Measurements from ENCODE around the gene ITPR3. TPM values are rescaled to one million over a fixed set of nuclear protein-coding genes. Genes with fewer than 3 reads are reported as not detected.

Gene ITPR3
- total and polyA plus RNA-seq, 2 donors (not counting 3 experiments of a cell fraction or from before 2014, with no cell fraction given): 28.8 to 52.2 TPM

DNA sequence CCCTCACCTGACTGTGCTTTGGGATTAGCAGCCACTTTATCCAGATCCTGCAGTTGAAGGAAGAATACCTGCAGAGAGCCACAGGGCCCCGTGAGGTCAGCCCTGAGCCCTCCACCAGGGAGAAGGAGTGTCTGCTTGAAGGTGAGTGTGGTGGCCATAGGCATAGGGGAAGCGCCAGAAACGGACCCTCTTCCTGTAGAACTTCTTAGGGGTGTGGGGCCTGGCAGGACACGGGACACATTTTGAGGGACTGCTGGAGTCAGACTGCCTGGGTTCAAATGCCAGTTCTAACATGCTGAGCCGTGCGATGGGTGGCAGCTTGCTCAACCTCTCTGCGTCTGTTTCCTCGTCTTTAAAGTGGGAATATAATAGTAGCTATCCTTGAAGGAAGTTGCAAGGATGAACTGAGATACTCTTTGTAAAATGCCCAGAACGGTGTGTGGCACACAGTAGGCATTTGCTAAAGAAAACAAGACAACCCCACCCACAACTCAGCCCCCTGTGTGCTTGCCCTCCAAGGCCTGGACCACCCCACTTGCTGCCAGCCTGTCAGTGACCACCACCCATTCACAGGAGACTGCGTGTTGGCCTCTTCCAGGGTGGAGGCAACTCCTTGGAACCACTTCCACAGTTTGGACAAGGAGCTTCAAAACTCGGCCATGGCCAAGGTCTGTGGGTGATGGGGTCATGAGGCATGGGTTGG, 36.3 kb upstream of the ITPR3 start:
- no peak overlapping the region for H3K4me3 ChIP-seq (replicated peaks in 1 of 3; ENCODE audit: insufficient read depth in 1 of 3, low read depth in 1 of 3, low read length in 3 of 3)
- ChIA-PET CTCF (interaction anchor here (0.6 to 7.0 kb wide), 13 partner anchors 13 to 443 kb away, joined by 3 to 97 read pairs (median 3); no protein-coding TSS in a partner anchor), POLR2A (no interaction called here)
- H3K27me3 ChIP-seq (ENCODE audit: control insufficient read depth in 2 of 2, insufficient read depth in 2 of 2, low read length in 2 of 2): no peaks in the 10 kb centered on the region
- intact Hi-C loops (cut with micrococcal nuclease): loop anchor here (1.0 to 2.0 kb wide), 5 partner anchors 88 to 570 kb away; no protein-coding TSS in a partner anchor
- TF ChIP-seq GATA2 (IDR thresholded peaks at IDR 0.05; ENCODE audit: insufficient read depth, insufficient read length, low read depth, low read length) (no peak), POLR2AphosphoS5 (IDR thresholded peaks at IDR 0.05; ENCODE audit: insufficient read depth, low read depth, low read length) (no peak), FOS (IDR thresholded peaks at IDR 0.05; ENCODE audit: borderline replicate concordance, insufficient read depth, low read length) (no peak), MYC (IDR thresholded peaks at IDR 0.05; ENCODE audit: low read depth, low read length) (no peak), POLR2A (IDR thresholded peaks at IDR 0.05; ENCODE audit: low read depth, low read length) (no peak), JUN (IDR thresholded peaks at IDR 0.05; ENCODE audit: borderline replicate concordance, insufficient read depth, insufficient read length, low read depth) (no peak), EZH2 (IDR thresholded peaks at IDR 0.05; ENCODE audit: borderline replicate concordance, low read depth, low read length, severe bottlenecking) (no peak)
- TF ChIP-seq, protein P1, sequence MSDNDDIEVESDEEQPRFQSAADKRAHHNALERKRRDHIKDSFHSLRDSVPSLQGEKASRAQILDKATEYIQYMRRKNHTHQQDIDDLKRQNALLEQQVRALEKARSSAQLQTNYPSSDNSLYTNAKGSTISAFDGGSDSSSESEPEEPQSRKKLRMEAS (IDR thresholded peaks at IDR 0.05; ENCODE audit: insufficient read depth, insufficient read length): no peak
- TF ChIP-seq, protein P2, sequence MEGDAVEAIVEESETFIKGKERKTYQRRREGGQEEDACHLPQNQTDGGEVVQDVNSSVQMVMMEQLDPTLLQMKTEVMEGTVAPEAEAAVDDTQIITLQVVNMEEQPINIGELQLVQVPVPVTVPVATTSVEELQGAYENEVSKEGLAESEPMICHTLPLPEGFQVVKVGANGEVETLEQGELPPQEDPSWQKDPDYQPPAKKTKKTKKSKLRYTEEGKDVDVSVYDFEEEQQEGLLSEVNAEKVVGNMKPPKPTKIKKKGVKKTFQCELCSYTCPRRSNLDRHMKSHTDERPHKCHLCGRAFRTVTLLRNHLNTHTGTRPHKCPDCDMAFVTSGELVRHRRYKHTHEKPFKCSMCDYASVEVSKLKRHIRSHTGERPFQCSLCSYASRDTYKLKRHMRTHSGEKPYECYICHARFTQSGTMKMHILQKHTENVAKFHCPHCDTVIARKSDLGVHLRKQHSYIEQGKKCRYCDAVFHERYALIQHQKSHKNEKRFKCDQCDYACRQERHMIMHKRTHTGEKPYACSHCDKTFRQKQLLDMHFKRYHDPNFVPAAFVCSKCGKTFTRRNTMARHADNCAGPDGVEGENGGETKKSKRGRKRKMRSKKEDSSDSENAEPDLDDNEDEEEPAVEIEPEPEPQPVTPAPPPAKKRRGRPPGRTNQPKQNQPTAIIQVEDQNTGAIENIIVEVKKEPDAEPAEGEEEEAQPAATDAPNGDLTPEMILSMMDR (IDR thresholded peaks at IDR 0.05; ENCODE audit: extremely low read depth in 1 of 2, insufficient read depth in 1 of 2, low read depth in 1 of 2, low read length in 2 of 2): no peak
- no peak for DNase-seq (ENCODE audit: low read depth, low spot score)
- no peak for FAIRE-seq
- no peaks in the 10 kb centered on the region for H4K20me1 ChIP-seq (replicated peaks; ENCODE audit: control insufficient read depth, extremely low read depth, insufficient read depth, low read length)
- H3K4me1 ChIP-seq (ENCODE audit: control insufficient read depth, extremely low read depth, insufficient read depth, low read length): peaks cover 11% of the 10 kb centered on the region
- dilution Hi-C loops (cut with MboI; ENCODE audit: extremely low pct_ligation_motif_present, low sequenced_read_pairs): no loop called here
- no peak overlapping the region for H3K27ac ChIP-seq (ENCODE audit: insufficient read depth, low read depth, low read length)
- no peaks in the 10 kb centered on the region for H3K9me3 ChIP-seq (replicated peaks; ENCODE audit: control insufficient read depth, insufficient read depth, low read length)
- H3K79me2 ChIP-seq (ENCODE audit: control insufficient read depth, insufficient read depth, low read length): peaks cover under 1% of the 10 kb centered on the region
- no peak overlapping the region for H3K9ac ChIP-seq (replicated peaks; ENCODE audit: extremely low read depth, insufficient read depth, low read length)
- no TSS peak for BruUV-seq (replicated peaks)
- peak overlapping the region; percentile 89 for H2AFZ ChIP-seq (ENCODE audit: low read depth, low read length)
- H3K4me2 ChIP-seq (ENCODE audit: insufficient read depth, low read length): no peak overlapping the region
- H3K36me3 ChIP-seq (ENCODE audit: control insufficient read depth in 2 of 2, extremely low read depth in 1 of 2, insufficient read depth in 2 of 2, low read length in 2 of 2): no peaks in the 10 kb centered on the region
- no peaks in the 10 kb centered on the region for H3K9me1 ChIP-seq (replicated peaks; ENCODE audit: control insufficient read depth, extremely low read depth, insufficient read depth, low read length)

Data from endothelial cell of umbilical vein (primary cell).